Renal pelvis (tissue), 4 donors: Measurements from ENCODE around the gene GABRG3. TPM values are rescaled to one million over a fixed set of nuclear protein-coding genes. Genes with fewer than 3 reads are reported as not detected.

Experiments used
- DNase-seq: peaks from one replicate; pipeline ENCODE4 v3.0.0-alpha.2; 2013
- polyA plus RNA-seq, 3 donors: library from polyadenylated mRNA; unstranded; fragments of 120-200 nt; gene quantifications; one replicate each; pipeline ENCODE4 v1.2.1, GENCODE V29; 2013; ENCODE audit not compliant: insufficient read length in 3 of 3

The GABRG3 gene
- polyA plus RNA-seq, 3 donors = 1.4 to 2.3 (median 1.7) TPM

DNA sequence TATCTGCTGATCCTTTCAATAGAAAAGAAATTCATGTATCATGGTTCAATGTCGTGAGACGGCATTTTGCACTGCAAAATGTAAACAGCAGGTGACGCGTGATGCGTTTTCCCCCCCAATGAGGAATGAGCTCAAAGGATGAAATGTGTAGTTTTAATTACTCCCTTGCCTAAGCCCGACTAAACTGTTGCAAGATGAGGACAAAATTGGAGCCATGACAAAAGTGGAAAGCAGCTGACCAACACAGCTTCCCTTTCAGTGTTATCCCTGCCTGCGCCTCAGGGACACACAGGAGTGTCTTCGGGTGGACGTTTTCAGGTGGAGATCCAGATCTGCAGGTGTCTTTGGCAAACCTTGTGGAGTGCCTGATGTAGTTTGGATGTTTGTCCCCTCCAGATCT is 92.0 kb downstream of the GABRG3 start:
- no peak for DNase-seq

DNA sequence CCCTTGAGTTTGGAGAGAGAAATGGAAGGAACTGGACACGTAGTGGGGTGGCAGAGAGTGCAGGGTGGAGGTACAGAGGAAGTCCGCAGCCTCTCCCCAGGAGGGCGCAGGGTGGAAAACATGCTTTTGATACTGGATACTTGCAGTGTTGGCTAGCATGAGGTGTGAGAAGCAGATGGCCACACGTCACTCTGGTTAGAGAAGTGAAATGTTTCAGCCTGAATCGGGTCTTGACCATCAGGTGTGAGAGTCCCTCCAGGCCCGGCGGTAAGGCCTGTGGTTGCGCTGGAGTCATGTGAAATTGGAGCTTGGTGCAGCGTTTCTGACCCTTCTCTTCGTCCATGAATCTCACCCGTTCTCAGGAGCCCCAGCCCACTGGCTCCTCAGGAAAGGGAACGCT is 93.1 kb downstream of the GABRG3 start:
- DNase-seq = no peak

DNA sequence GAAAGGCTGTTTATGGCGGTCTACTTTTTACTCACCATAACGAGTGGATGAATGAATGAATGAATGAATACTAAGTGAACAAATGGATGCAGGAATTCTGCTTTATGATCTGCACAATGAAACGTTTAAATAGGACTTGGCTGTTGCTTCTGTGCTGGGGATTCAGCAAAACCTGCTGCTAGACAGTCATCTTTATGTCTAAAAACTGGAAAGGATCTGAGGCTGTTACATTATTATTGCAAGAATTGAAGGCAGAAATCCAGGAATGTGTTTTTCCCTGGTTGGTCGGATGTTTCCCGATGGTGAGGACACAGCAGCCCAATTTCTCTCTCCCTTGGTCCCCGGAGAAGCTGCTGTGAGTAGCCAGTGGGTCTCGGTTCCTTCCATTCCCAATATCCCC is 94.2 kb downstream of the GABRG3 start:
- DNase-seq = no peak

DNA sequence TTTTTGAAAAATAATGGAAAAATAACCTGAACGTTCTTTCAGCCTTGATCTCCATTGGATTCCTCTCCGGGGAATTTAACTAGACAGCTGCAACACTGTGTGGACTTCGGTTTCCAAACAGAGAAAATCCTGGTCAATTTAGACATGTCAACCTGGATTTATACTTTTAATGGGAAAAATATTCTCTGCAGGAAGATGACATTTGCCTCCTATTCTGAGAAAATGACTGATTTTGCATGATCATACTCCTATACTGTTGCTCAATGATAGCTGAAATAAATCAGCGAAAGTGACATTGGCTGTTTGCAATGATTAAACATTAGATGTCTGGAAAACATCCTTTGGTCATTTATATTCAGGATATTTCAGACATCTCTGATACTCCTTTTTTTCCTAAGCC is 94.8 kb downstream of the GABRG3 start:
- no peak for DNase-seq

DNA sequence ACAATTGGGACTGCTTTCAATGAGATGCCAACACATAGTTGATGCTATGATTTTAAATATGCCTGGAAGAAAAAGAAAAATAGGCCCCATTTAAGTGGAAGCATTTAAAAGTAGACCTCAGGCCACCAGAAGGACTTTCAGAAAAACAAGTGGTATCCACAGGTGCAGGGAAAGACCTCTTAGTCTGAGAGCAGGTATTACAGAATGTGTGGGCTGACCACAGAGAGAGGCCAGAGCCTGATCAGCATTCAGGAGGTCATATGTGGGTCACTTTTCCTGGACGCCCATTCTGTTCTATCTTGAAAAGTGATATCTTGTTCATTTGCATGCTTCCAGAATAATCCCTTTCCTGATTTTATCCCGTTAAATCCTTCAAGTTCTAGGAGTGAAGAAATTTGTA is 95.5 kb downstream of the GABRG3 start:
- no peak for DNase-seq

DNA sequence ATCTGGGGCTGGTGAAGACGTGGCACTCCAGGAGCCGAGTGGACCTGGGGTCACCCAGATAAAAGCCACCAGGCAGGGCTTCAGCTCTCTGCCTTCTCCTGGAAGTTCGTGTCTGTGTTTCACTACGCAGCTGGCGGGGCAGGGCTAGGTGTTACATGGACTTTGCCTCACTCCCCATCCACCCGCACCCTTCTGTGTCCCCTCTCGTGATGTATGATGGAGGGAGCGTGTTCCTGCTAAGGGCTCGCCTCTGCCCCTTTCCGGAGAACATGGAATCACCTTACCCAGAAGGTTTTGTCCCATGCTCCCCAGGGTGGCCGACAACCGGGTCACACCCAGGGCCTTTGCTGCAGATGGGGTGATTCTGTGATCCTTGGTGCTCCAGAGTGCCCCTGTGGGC is 96.2 kb downstream of the GABRG3 start:
- DNase-seq = no peak

DNA sequence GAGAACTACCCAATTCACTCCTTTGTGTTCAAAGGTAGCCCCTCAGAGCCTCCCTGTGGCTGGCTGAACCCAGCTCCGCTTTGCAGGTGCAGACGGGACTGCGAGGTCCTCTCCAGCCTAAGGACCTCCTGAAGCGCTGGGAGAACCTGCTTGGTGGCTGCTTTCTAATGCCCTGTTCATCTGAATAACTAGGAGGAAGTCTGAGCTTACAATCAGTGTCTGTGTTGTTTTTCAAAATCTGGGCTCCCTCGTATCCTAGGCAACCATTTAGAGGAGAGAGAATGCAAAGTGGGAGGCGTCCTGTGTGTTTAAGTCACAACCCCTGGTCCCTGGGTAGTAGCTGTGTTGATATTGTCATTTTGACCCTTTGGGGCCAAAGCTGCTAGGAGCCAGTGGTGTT is 99.9 kb downstream of the GABRG3 start:
- DNase-seq = no peak

DNA sequence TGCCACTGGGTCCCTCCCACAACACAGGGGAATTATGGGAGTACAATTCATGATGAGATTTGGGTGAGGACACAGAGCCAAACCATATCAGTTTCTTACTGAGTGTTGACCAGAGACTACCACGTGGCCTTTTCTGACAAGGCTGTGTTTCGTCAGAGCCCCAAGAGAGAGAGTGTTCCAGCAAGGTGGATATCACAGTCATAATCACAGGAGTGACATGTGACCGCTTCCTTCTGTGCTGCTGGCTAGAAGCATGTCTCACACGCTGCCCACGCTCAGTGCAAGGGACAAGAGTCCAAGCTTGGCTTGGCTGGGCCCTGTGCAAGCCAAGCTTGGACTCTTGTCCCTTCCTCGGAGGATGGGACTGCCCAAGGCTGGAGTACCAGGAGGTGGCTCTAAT is 103.2 kb downstream of the GABRG3 start:
- DNase-seq = no peak

DNA sequence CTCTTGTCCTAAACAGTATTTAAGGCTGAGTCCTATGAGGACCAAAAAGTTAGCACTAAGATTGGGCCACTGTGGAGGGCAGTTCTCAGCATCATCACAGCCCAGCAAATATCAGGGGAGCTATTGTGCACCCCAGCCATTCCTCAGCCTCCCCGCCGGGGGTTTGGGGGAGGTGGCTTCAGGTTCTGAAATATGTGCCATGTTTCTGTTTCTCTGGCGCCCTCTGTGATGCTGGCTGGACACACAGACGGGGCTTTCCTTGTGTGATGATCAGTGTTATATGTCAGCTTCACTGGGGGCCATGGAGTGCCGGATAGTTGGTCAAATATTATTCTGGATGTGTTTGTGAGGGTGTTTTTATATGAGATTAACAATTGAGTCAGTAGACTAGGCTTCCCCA is 106.8 kb downstream of the GABRG3 start:
- no peak for DNase-seq

DNA sequence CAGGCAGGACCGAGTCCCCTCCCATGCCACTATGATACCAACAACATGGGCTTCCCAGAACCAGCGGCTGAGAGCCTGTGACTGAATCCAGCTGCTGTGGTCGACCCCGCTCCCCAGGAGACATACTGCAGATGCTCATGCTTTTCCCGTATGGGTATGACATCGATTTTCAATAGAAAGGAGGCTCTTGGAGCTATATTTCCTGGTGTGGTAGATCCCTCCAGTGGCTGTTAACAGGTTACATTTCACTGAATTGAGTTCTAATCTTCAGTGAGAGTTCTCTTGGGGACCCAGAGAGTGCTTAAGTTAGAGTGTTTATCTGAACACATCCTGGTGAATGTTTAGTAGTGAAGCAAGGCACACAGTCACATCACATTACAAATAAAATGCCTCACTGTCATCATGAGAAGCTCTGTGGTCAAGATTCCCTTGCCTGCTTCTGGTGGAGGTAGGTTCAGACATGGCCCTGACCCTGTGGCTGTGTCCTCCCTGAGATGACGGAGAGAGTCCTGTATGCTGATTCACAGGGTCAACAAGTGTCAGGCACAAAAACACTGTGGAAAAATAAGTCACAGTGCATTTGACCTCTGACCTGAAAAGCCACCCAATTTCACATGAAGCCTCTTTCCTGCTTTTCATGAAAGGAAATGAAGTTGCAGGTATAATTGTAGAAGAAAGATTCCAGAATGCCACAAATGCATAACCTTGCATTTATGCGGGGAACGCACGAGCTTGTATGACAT is 110.9 kb downstream of the GABRG3 start:
- no peak for DNase-seq

DNA sequence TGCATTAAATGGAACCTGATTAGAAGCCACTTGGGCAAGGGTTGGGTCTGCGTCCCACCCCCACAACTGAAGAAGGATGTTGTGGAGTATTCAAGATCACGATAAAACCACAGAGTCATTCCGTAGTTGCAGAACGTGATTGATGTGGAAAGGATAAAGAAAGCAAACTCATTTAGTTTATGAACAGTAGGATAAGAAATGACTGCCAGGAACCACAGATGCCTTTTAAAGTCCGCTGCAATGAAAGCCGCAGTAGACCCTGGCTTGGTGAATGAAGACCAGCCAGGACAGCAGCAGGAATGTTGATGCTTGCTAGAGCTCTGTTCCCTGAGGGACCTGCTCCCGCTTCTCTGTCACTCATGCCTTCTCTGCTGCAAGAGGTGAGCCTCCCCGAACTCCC is 111.5 kb downstream of the GABRG3 start:
- no peak for DNase-seq

DNA sequence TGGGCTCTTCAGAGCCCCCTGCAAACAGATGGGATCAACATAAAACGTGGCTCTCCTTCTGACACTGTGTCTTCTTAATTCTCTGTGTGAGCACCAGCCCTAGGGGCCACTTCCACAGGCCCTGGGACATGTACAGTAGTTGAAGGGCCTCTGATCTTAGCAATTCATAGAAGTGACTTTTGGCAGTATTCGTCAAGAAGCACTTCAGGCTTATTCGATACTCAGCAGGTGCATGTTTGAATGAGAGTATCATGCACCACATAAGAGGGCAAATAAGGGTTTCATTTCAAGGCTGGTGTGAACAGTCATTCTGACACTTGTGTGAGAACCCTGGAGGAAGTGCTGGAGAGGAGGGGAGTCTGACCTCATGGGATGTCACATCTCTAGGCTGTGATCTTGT is 113.9 kb downstream of the GABRG3 start:
- no peak for DNase-seq

DNA sequence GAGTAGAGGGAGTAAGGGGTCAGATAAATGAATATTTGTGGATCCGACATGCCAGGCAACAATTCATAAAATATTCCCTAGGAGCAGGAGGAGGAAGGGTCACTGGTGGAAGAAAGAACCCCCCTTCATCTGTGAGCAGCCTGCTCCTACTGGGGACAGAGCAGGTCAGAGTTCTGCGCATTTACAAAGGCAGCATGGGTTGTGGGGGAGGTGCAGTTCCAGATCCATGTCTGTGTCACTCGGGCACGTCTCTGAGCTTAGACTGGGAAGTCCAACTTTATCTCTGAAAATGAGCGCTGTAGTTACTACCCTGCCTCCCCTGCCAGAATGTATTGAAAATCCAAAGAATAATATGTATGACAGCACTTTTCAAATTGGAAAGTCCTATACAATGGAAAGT is 115.2 kb downstream of the GABRG3 start:
- no peak for DNase-seq

DNA sequence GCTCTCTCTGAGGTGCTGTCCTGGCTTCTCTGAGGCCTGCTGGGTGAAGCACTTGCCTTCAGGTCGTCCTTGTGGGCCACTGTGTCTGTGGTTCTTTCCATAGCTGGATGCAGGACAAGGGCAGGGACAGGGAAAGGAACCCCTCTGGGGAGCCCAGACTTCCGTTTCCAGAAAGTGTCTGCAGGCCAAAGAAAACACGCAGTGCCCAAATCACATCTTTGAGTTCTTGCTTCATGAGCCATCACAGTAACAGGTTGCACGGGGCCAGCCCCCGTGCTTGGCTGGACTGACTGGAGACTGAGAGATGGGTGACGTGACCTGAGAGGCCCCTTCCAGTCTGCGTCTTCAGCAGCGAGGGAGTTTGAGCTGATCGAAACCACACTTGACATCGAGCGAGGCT is 115.8 kb downstream of the GABRG3 start:
- DNase-seq = no peak

DNA sequence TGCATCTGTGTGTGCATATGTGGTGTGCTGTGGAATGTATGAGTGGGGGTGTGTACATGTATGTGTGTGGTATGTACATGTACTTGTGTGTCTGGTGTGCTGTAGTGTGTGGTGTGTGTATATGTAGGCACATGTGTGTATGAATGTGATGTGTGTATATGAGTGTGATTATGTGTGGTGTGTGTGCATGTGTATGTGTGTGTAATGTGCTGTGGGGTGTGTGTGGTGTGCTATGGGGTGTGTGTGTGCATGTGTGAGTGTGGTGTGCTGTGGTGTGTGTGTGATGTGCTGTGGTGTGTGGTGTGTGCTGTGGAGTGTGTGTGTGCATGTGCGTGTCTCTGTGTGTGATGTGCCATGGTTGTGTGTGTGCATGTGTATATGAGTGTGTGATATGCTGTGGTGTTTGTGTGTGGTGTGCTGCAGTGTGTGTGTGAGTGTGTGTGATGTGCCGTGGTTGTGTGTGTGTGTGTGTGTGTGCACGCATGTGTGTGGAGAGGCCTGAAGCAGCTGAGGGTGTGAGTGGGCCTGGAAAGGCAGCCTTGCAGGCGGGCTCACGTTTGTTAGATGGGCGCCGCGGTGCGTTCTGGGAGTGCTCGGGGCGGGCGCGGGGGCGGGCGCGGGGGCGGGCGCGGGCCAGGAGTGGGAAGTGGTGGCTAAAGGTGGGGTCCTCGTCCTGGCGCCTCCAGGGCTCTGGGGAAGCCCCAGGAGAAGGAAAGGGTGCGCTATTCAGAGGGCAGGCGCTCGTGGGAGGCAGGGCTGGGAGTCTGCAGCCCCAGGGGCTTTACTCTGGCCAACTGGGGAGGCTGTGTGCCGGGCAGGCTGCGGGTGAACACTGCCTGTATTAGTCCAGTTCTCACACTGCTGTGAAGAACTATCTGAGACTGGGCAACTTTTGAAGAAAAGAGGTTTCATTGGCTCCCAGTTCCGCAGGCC is 116.9 kb downstream of the GABRG3 start:
- no peak for DNase-seq

DNA sequence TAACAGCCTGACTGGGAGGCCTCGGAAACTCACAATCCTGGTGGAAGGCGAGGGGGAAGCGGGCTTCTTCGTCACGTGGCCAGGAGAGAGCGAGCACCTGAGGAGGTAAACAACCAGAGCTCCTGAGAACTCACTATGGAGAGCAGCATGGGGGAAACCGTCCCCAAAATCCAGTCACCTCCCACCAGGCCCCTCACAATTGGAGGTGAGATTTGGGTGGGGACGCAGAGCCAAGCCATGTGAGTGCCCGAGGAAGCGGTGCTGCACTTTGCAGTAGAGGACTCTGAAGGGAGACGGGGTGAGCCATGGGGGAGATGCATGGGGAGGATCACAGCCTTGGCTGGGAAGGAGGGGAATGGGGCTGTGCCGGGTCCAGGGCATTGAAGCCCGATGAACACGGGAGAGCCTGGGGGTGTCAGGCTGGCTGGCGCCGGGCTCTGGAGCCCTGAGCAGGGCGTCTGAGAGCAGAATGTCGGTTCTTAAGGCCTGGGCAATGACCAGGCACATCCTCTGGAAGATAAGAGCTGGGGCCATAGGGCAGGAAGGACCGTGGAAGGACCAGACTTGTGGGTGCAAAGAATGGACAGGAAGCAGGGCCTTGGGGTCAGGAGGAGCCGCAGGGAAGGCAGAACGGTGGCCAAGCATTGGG is 117.7 kb downstream of the GABRG3 start:
- DNase-seq = no peak

DNA sequence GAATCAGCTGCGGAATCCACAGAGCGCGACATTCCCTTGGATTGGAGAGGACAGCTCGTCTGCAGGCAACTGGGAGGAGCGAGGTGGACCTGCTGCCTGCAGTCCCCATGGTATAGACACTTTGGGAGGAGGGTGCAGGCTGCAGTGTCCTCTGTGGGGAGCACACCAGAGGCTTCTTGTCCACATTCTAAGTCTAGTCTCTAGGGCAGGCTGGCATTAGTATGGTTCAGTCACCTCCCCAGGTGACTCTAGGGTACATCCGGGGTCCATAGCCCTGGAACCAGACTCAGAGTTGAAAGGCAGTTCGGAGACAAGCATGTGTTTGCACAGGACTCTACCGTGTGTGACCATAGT is 118.2 kb downstream of the GABRG3 start:
- no peak for DNase-seq

DNA sequence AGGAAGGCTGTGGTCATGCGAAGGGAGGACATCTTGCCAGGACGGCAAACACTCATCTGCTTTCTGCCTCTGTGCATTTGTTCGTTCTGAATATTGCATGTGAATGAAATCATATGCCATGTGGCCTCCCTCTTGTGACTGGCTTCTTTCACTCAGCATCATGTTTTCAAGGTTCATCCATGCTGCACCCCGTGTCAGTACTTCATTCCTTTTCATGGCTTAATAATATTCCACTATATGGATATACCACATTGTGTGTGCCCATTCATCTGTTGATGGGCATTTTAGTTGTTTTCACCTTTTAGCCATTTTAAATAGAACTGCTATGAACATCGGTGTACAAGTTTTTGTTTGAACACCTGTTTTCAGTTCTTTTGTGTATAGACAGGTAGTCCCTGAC is 118.7 kb downstream of the GABRG3 start:
- no peak for DNase-seq

DNA sequence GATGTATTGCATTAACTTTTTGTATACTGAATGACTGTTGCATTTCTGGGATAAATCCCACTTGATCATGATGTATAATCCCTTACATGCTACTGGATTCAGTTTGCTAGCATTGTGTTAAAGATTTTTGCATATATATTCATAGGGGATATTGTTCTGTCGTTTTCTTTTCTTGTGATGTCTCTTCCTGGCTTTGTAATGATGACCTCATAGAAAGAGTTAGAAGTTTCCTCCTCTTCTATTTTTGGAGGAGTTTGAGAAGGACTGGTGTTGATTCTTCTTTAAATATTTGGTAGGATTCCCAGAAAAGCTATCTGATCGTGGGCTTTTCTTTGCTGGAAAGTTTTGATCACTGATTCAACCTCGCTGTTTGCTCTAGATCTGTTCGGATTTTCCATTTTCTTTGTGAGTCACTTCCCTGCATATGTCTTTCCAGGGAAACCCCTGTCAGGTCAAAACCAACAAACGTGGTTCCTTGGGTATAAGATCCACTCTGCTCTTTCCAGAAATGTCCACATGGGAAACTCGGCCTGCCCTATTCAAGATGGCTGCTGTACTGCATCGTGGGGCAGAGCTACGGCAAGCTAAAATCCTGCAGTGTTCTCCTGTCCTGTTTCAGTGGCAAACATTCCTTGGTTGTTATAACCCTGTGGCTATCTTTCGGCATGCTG is 120.4 kb downstream of the GABRG3 start:
- DNase-seq = no peak

DNA sequence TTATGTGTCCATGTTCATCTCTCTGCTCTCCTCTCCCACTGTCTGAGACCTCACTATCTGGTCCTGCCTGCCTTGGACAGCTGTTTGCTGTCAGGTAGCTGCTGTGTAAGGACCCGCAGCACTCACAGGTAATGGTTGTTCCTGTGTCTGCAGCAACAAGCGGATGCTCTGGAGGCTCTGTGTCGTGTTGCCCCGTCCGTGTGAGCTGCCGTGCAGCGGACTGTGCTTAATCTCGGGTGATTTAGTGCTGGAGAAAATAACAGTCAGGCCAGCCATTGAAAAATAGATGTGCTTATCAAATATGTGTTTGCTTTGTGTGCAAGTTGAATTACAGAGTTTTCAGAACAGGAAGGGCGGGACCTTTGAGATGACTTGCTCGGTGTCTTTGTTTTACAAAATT is 121.4 kb downstream of the GABRG3 start:
- no peak for DNase-seq

DNA sequence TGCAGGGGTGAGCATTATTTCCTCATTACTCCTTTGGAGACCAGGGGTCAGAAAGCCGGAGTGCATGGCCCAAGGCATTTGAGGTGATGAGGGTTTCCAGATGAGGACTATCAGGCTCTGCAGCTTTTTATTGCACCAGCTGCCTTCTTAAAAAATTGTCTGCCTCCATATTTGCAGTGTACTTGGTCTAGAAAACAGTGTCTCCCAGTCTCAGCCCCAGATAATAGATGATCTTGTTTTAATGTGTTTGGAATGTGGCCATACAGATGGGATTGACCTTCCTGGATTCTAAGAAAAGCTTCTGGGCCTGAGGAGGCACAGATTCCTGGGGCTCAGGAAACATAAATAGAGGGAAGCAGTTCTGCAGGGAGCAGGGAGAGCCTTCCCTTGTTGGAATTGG is 123.3 kb downstream of the GABRG3 start:
- DNase-seq = peak; percentile 28

DNA sequence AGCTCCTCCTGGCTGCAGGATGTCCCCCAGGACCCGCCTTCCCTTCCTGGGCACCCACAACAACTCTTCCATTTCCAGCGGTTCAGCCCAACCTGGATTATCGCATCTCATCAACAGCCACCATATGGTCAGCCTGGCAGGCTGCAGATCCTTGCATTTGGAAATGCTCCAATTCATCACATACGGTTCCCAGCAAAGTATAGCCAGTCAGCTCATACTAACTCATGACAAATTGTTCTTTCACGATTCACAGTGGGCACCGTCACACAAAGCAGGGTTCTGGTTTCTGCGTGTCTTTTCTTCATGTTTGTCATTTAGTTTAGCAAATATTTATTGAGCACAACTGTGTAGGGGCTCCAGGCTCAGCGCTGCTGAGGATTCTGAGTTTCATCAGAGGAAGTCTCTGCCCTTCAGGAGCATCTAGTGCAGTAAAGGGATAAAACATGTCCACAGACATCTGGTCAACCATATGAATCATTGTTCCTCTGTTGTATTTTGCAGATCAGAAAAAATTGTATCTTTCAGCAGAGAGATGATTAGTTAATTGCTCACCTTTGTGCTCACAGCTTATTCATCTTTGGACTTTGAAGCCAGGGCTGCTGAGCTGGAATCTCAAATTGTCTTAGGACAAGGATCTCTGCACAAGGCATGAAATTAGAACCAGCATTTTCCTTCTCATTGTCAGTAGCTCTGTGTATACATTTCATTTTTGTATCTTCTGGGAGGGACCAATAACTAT is 125.1 kb downstream of the GABRG3 start:
- no peak for DNase-seq
